GM12891 (cell line): Measurements from ENCODE around the gene ARHGEF37.
"Not testable (repeated sequence)": the region's sequence is repeated elsewhere in the genome, so short reads cannot be mapped to it uniquely, and the experiment has no call there.

Experiments
- DNase-seq: peaks from one replicate; pipeline ENCODE4 v3.0.0; 2011; ENCODE audit warnings: low spot score; ENCODE audit not compliant: insufficient read length
- FAIRE-seq: peaks from 2 replicates; lab custom pipeline; 2011; peaks lifted over from hg19 to GRCh38; lab: Jason Lieb, UNC
- PAX5 ChIP-seq: IDR thresholded peaks from 2 replicates; pipeline ENCODE4 v1.6.1; 2011; ENCODE audit warnings: low read length, moderate library complexity, mild to moderate bottlenecking; ENCODE audit not compliant: insufficient read depth, severe bottlenecking
- POLR2A ChIP-seq: IDR thresholded peaks from 2 replicates; pipeline ENCODE4 v1.6.1; 2011; ENCODE audit warnings: low read depth, low read length, control low read depth
- POLR2AphosphoS5 ChIP-seq: IDR thresholded peaks from 2 replicates; pipeline ENCODE4 v1.6.1; 2011; ENCODE audit warnings: low read depth, low read length, control low read depth
- POU2F2 ChIP-seq: IDR thresholded peaks from 2 replicates; pipeline ENCODE4 v1.6.1; 2011; ENCODE audit warnings: low read depth, mild to moderate bottlenecking, control low read depth, low read length, moderate library complexity
- SPI1 ChIP-seq: IDR thresholded peaks from 2 replicates; pipeline ENCODE4 v1.6.1; 2011; ENCODE audit warnings: low read depth, low read length, control low read depth
- TAF1 ChIP-seq: IDR thresholded peaks from 2 replicates; pipeline ENCODE4 v1.6.1; 2011; ENCODE audit warnings: low read depth, low read length, control low read depth

ARHGEF37 gene

DNA sequence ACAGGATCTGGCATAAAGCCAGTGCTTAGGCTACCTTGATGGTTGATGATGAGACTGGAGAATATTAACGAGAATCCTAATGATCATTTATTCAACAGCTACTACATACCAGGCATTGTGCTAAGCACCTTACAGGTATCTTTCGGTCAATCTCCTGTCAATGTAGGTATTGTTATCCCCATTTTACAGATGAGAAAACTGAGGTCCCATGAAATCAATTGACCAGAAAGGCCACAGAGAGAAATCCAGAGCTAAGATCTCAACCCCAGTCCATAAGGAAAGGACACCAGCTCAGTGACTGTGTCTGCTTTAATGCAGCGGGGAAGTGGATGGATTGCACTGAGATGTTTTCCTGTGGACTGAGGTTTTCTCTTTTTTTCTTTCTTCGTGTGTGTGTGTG, 63.3 kb downstream of the ARHGEF37 start:
- no peak for DNase-seq
- no peak for FAIRE-seq
- TF ChIP-seq PAX5 (no peak), POLR2A (no peak)

DNA sequence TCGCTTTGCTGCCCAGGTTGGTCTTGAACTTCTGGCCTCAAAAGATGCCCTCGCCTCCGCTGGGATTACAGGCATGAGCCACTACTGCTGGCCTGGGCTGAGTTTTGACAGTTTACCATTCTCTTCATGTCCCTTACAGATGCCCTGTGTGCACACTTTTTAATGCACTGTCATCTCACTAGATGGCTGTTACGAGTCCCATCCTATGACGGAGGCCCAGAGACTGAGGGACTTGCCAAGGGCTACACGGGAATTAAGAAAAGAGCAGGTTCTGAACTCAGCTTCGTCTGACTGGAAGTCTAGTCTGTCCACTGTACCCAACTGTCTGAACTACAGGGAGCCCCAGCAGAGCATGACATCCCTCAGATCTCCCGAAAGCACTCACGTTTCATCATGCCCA, 63.9 kb downstream of the ARHGEF37 start:
- TF ChIP-seq POU2F2: no peak
- TF ChIP-seq POLR2AphosphoS5: no peak
- TF ChIP-seq SPI1: no peak
- TF ChIP-seq POLR2A: no peak
- TF ChIP-seq PAX5: no peak
- no peak for TF ChIP-seq TAF1
- DNase-seq (no peak), FAIRE-seq (no peak)

DNA sequence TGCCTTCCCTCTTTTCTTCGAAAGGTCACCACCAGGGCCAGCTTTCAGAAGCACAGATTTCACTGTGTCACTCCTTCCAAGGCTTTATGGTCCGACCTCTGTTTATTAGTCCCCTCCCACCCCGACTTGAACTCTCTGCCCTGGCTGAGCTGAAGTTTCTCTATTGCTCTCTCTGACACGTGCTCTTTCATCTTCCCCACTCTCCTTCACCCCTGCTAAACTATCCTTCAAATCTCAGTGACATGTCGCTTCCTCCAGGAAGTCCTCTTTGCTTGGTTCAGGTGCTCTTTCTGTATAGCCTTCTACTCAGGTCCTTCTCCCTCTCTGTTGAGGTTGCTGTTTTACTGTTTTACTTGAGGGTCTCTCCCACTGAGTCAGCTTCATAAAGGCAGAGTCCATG, 64.4 kb downstream of the ARHGEF37 start:
- FAIRE-seq (no peak), DNase-seq (no peak)
- TF ChIP-seq SPI1 (no peak), POU2F2 (no peak), POLR2A (no peak), POLR2AphosphoS5 (no peak), TAF1 (no peak), PAX5 (no peak)

DNA sequence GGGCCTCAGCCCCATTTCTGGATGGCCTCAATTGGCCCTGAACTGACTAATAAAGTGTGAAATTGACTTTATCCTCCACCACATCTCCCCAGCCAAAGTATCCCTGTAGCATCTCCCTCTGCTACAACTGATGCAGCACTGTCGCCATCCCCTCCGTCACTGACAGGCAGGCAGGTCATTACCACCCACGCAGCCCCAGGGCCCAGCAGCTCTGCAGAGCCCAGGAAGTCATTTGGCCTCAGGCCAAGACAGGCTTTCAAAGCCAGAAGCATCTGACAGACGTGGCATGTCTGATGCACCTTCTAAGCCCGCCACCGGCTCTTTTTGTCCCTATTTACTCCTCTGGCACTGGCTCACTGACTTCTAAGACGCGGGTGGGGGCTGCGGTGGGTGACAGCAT, 65.3 kb downstream of the ARHGEF37 start:
- TF ChIP-seq POU2F2 (no peak), POLR2A (no peak), POLR2AphosphoS5 (no peak), TAF1 (no peak), SPI1 (no peak), PAX5 (no peak)
- DNase-seq (no peak), FAIRE-seq (no peak)

DNA sequence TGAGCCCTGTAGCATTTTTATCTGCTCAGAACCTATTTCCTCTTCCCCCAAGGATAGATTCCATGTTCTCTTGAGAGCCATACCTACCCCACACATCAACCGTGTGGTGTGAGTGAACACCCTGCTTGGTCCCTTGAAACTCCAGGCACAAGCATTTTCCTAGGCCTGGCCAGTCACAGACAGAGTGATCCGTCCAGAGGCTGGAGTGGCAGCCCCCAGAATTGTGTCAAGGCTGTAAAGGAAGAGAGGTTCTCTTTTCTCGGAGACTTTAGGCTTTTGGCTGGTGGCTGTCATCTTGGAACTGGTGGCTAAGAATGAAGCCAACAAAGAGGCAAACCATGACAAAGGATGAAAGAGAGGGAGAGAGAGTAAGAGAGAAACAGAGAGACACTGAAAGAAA, 66.0 kb downstream of the ARHGEF37 start:
- DNase-seq (no peak), FAIRE-seq (no peak)
- TF ChIP-seq POU2F2 (no peak), TAF1 (no peak), POLR2AphosphoS5 (no peak), SPI1 (no peak), POLR2A (no peak), PAX5 (no peak)

DNA sequence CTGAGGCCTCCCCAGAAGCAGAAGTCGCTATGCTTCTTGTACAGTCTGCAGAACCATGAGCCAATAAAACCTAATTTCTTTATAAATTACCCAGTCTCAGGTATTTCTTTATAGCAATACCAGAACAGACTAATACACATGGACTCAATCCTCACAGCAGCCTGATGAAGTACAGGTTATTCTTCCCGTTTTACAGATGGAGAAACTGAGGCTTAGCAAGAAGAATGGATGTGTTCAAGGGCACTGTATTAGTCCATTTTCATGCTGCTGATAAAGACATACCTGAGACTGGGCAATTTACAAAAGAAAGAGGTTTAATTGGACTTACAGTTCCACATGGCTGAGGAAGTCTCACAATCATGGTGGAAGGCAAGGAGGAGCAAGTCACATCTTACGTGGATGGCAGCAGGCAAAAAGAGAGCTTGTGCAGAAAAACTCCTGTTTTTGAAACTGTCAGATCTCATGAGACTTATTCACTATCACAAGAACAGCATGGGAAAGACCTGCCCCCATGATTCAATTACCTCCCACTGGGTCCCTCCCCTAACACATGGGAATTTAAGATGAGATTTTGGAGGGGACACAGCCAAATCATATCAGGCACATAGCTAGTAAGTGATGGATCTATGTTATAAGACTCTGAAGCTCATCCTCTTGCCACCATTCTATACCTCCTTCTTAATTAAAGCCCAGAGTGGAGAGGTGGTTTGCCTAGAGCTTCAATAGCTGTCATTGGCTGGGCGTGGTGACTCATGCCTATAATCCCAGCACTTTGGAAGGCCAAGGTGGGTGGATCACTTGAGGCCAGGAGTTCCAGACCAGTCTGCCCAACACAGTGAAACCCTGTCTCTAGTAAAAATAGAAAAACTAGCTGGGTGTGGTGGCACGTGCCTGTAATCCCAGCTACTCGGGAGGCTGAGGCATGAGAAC, 67.4 kb downstream of the ARHGEF37 start:
- FAIRE-seq, DNase-seq: not testable (repeated sequence)

DNA sequence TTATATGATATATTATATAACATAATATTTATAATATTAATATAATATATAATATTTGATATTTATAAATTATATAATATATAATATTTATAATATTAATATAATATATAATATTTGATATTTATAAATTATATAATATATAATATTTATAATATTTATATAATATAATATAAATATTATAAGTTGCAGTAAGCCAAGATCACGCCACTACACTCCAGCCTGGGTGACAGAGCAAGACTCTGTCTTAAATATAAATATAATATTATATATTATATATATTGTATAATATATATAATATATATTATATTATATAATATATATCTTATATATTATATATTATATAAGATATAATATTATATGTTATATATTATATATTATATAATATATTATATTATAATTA, 68.4 kb downstream of the ARHGEF37 start:
- DNase-seq, FAIRE-seq: not testable (repeated sequence)

DNA sequence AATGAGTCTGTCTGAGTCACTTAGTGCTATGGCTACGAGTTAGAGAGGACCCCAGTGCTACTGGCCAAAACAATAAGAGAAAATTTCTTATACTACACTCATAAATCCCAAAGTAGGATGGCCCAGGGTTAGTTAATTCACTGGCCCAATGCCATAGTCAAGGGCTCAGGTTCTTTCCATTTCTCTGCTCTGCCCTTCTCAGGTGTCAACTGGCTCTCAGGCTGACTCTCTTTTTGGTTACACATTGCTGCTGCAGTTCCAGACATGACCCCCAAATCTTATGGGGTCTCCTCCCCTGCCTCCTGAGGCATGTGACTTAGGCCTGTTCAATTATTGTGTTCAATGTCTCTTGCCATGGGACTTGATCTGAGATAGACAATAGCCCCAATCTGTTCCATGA, 70.4 kb downstream of the ARHGEF37 start:
- TF ChIP-seq POLR2AphosphoS5 (no peak), PAX5 (no peak), POLR2A (no peak), POU2F2 (no peak), TAF1 (no peak), SPI1 (no peak)
- FAIRE-seq: no peak
- no peak for DNase-seq

DNA sequence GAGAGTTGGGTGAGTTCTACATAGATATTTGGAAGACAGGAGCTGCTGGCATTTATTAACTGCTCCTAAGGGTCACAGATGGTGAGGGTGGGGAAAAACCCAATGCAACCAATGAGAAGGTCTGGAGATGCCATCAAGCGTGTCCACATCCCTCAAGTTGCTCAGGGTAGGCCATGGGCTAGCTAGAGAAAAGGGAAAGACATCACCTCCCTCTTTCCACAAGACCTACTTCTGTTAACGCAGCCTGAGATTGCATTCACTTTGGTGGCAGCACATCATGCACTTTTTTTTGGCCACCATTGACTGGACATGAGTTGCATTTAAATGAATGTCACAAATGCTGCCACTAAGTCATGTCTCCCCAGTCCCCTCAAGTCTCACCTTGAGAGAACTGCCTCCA, 71.4 kb downstream of the ARHGEF37 start:
- no peak for FAIRE-seq
- DNase-seq: no peak
- no peak for TF ChIP-seq SPI1
- no peak for TF ChIP-seq PAX5
- TF ChIP-seq POU2F2: no peak
- no peak for TF ChIP-seq TAF1

DNA sequence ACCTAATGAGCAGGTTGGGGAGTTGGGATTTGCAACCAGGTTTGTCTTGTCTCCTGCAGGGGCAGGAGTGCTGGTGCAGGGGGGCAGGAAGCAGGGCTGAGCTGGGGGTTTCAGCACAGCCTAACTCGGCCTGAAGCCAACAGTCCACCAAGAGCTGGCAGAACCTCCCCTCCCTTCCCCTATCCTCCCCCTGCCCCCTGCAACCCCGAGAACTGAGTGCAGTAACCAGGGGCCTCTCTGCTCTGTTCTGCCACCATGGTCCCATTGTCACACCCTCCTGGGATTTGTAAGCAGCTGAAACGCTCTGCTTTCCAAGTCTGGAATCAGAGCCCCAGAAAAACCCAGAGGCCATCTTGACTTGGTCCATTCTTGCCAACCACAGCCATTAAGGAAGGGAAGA, 72.9 kb downstream of the ARHGEF37 start:
- DNase-seq (no peak), FAIRE-seq (no peak)
- no peak for TF ChIP-seq TAF1
- TF ChIP-seq POLR2A: no peak
- TF ChIP-seq PAX5: no peak
- TF ChIP-seq POLR2AphosphoS5: no peak
- no peak for TF ChIP-seq POU2F2
- TF ChIP-seq SPI1: no peak
